Neuronal stem cell (in vitro differentiated cells): ENCODE results near the gene PDZD7.

Experiments used
- DNase-seq: peaks from one replicate; pipeline ENCODE4 v3.0.0-alpha.2; 2013; ENCODE audit warnings: low spot score
- H2AFZ ChIP-seq: one replicate; pipeline ENCODE4 v1.6.1; 2013; ENCODE audit warnings: mild to moderate bottlenecking, low read length, inconsistent platforms
- H2AK5ac ChIP-seq: 2 replicates; pipeline ENCODE4 v1.6.1; 2013; ENCODE audit warnings: low read depth, mild to moderate bottlenecking, inconsistent platforms, low read length, moderate library complexity, mixed read lengths
- H2BK120ac ChIP-seq: 2 replicates; pipeline ENCODE4 v1.6.1; 2013; ENCODE audit warnings: low read depth, mild to moderate bottlenecking, inconsistent platforms, low read length, moderate library complexity, mixed read lengths
- H2BK12ac ChIP-seq: one replicate; pipeline ENCODE4 v1.6.1; 2013; ENCODE audit warnings: low read length, inconsistent platforms
- H2BK15ac ChIP-seq: 2 replicates; pipeline ENCODE4 v1.6.1; 2013; ENCODE audit warnings: mild to moderate bottlenecking, low read length, inconsistent platforms, mixed read lengths
- H2BK5ac ChIP-seq: one replicate; pipeline ENCODE4 v1.6.1; 2013; ENCODE audit warnings: inconsistent platforms, mild to moderate bottlenecking, low read length, moderate library complexity
- H3K14ac ChIP-seq: one replicate; pipeline ENCODE4 v1.6.1; 2013; ENCODE audit warnings: low read length, inconsistent platforms
- H3K18ac ChIP-seq: 2 replicates; pipeline ENCODE4 v1.6.1; 2013; ENCODE audit warnings: low read length, inconsistent platforms
- H3K23ac ChIP-seq: 2 replicates; pipeline ENCODE4 v1.6.1; 2013; ENCODE audit warnings: low read depth, mild to moderate bottlenecking, mixed read lengths, low read length, inconsistent platforms; ENCODE audit not compliant: poor library complexity
- H3K27ac ChIP-seq: replicated peaks from 3 replicates; pipeline ENCODE4 v1.5.1; 2013; ENCODE audit warnings: low read length, inconsistent platforms
- H3K27me3 ChIP-seq, 3 experiments: 2 replicates each; pipeline ENCODE4 v1.6.1; 2013; ENCODE audit warnings: low read length in 3 of 3, mild to moderate bottlenecking in 2 of 3, inconsistent platforms in 1 of 3, low read depth in 1 of 3, mixed read lengths in 1 of 3, moderate library complexity in 1 of 3; ENCODE audit not compliant: control insufficient read depth in 3 of 3, insufficient read depth in 3 of 3
- H3K36me3 ChIP-seq, 2 donors: replicated peaks in 1 of 2; 2 replicates each; pipeline ENCODE4 v1.6.1; 2013; ENCODE audit warnings: low read length in 2 of 2; ENCODE audit not compliant: control insufficient read depth in 2 of 2, insufficient read depth in 2 of 2
- H3K4ac ChIP-seq: 2 replicates; pipeline ENCODE4 v1.6.1; 2013; ENCODE audit warnings: inconsistent platforms, mild to moderate bottlenecking, low read length, moderate library complexity
- H3K4me1 ChIP-seq, 2 donors: 1 replicate in 1 of 2; 2 replicates in 1 of 2; pipeline ENCODE4 v1.6.1; 2013; ENCODE audit warnings: low read length in 2 of 2, low read depth in 1 of 2; ENCODE audit not compliant: control insufficient read depth in 2 of 2, insufficient read depth in 1 of 2
- H3K4me2 ChIP-seq: one replicate; pipeline ENCODE4 v1.6.1; 2013; ENCODE audit warnings: mild to moderate bottlenecking, low read length, inconsistent platforms; ENCODE audit not compliant: insufficient read depth, poor library complexity, severe bottlenecking
- H3K4me3 ChIP-seq, 2 donors: 2 replicates each; pipeline ENCODE4 v1.5.1; 2013; ENCODE audit warnings: low read length in 2 of 2, mild to moderate bottlenecking in 2 of 2, inconsistent platforms in 1 of 2, moderate library complexity in 1 of 2
- H3K79me1 ChIP-seq: one replicate; pipeline ENCODE4 v1.6.1; 2013; ENCODE audit warnings: low read depth, mild to moderate bottlenecking, inconsistent platforms, low read length, moderate library complexity
- H3K9ac ChIP-seq: one replicate; pipeline ENCODE4 v1.6.1; 2013; ENCODE audit warnings: mild to moderate bottlenecking, low read depth, low read length, inconsistent platforms; ENCODE audit not compliant: poor library complexity
- H3K9me3 ChIP-seq, 2 donors: replicated peaks in 1 of 2; 2 replicates each; pipeline versions ENCODE3 to v1.6.1; 2013; ENCODE audit warnings: low read length in 2 of 2, mild to moderate bottlenecking in 2 of 2, inconsistent platforms in 1 of 2, low read depth in 1 of 2, mixed read lengths in 1 of 2, moderate library complexity in 1 of 2; ENCODE audit not compliant: control insufficient read depth in 2 of 2, insufficient read depth in 1 of 2
- H4K8ac ChIP-seq: one replicate; pipeline ENCODE4 v1.6.1; 2013; ENCODE audit warnings: low read depth, mild to moderate bottlenecking, inconsistent platforms, low read length, moderate library complexity
- H4K91ac ChIP-seq: one replicate; pipeline ENCODE4 v1.6.1; 2013; ENCODE audit warnings: low read length, low read depth, mild to moderate bottlenecking, inconsistent platforms; ENCODE audit not compliant: poor library complexity
- WGBS, 2 donors: extraction: QIAGEN DNeasy Blood & Tissue Kit; methylation state at CpG; one replicate each; pipeline ENCODE4 v1.1.7; 2013; ENCODE audit warnings: missing lambda C conversion rate in 2 of 2, mixed read lengths in 1 of 2; ENCODE audit not compliant: insufficient read length in 2 of 2, insufficient replicate concordance in 1 of 2; ENCODE audit errors: extremely low coverage in 2 of 2; 5-methylcytosine and 5-hydroxymethylcytosine counted together

The PDZD7 gene

GRCh38 chr10:101063548-101064414 lies 32.9 kb upstream of the PDZD7 start:
- Histone ChIP-seq H3K4me3 (peak overlapping the region in 1 of 2 donors; percentile 7), H3K9me3 (no peaks in the 10 kb centered on the region), H3K14ac (no peak overlapping the region), H2BK12ac (no peak overlapping the region), H3K4me2 (peak overlapping the region; percentile 43), H3K9ac (peak overlapping the region; percentile 45), H2AK5ac (no peak overlapping the region), H2BK120ac (no peak overlapping the region), H2AFZ (peak overlapping the region; percentile 71), H4K8ac (no peak overlapping the region), H3K18ac (peak overlapping the region; percentile 56), H2BK15ac (no peak overlapping the region), H3K36me3 (no peaks in the 10 kb centered on the region), H3K4me1 (peaks cover 32 to 38% of the 10 kb centered on the region in 2 donors), H3K79me1 (no peaks in the 10 kb centered on the region), H3K27ac (no peak overlapping the region), H3K23ac (peak overlapping the region; percentile 53), H2BK5ac (no peak overlapping the region), H3K27me3 (peaks cover 20 to 54% (median 36%) of the 10 kb centered on the region in 3 experiments), H3K4ac (no peak overlapping the region), H4K91ac (no peak overlapping the region)
- no peak for DNase-seq
- no CpG with 5 or more reads among the region's 15 CpGs for WGBS, 2 donors

GRCh38 chr10:101063050-101063525 lies 32.2 kb upstream of the PDZD7 start:
- Histone ChIP-seq H2AFZ (peak overlapping the region; percentile 100), H3K4me3 (peak overlapping the region in 1 of 2 donors; percentile 98), H3K4me1 (peaks cover 32 to 38% of the 10 kb centered on the region in 2 donors), H3K4ac (no peak overlapping the region), H4K91ac (no peak overlapping the region), H3K9ac (no peak overlapping the region), H3K23ac (peak overlapping the region; percentile 69), H3K18ac (peak overlapping the region; percentile 38), H2BK5ac (peak overlapping the region; percentile 43), H4K8ac (no peak overlapping the region), H2BK15ac (no peak overlapping the region), H3K36me3 (peaks cover 0 to under 1% of the 10 kb centered on the region in 2 donors), H3K4me2 (peak overlapping the region; percentile 79), H2AK5ac (no peak overlapping the region), H3K27me3 (peaks cover 20 to 54% (median 36%) of the 10 kb centered on the region in 3 experiments), H3K9me3 (no peaks in the 10 kb centered on the region), H3K79me1 (no peaks in the 10 kb centered on the region), H3K14ac (no peak overlapping the region), H2BK120ac (no peak overlapping the region), H3K27ac (no peak overlapping the region), H2BK12ac (no peak overlapping the region)
- no peak for DNase-seq
- whole genome bisulfite sequencing, 2 donors: no CpG with 5 or more reads among the region's 19 CpGs

- Histone ChIP-seq H3K79me1 (no peaks in the 10 kb centered on the region), H3K9me3 (no peaks in the 10 kb centered on the region), H2BK5ac (peak overlapping the region; percentile 98), H4K91ac (no peak overlapping the region), H3K4ac (no peak overlapping the region), H2BK12ac (no peak overlapping the region), H3K27ac (peak overlapping the region; percentile 89), H3K27me3 (peaks cover 20 to 50% (median 35%) of the 10 kb centered on the region in 3 experiments), H4K8ac (no peak overlapping the region), H2BK15ac (no peak overlapping the region), H2AFZ (peak overlapping the region; percentile 100), H2AK5ac (no peak overlapping the region), H3K4me1 (peaks cover 30 to 34% of the 10 kb centered on the region in 2 donors), H3K4me3 (peak overlapping the region; percentile 81 to 98), H3K4me2 (peak overlapping the region; percentile 79), H3K36me3 (peaks cover 0 to 7% of the 10 kb centered on the region in 2 donors), H3K18ac (peak overlapping the region; percentile 88), H3K14ac (no peak overlapping the region), H3K9ac (peak overlapping the region; percentile 90), H3K23ac (peak overlapping the region; percentile 69), H2BK120ac (no peak overlapping the region)
- WGBS, 2 donors: no CpG with 5 or more reads among the region's 63 CpGs
- peak; percentile 76 for DNase-seq
Observed at GRCh38 chr10:101062232-101063049, 31.5 kb upstream of the PDZD7 start.
